GM12874 (cell line): ENCODE data around the gene USP20.

Experiments
- CTCF ChIP-seq: IDR thresholded peaks from 2 replicates; pipeline ENCODE4 v1.5.1; 2011; ENCODE audit warnings: low read depth, mild to moderate bottlenecking, control low read depth, low read length, moderate library complexity; ENCODE audit not compliant: insufficient read depth

USP20 gene

GRCh38 chr9:129803676-129804060 lies 31.6 kb upstream of the USP20 start:
- TF ChIP-seq CTCF = no peak

GRCh38 chr9:129806061-129806460 lies 29.2 kb upstream of the USP20 start:
- TF ChIP-seq CTCF = no peak

- no peak for TF ChIP-seq CTCF
Measured at GRCh38 chr9:129809346-129809745, 25.9 kb upstream of the USP20 start.

- no peak for TF ChIP-seq CTCF
Measured at GRCh38 chr9:129810116-129810515, 25.1 kb upstream of the USP20 start.

- TF ChIP-seq CTCF = no peak
Measured at GRCh38 chr9:129810788-129811187, 24.5 kb upstream of the USP20 start.

GRCh38 chr9:129811967-129812363 lies 23.3 kb upstream of the USP20 start:
- TF ChIP-seq CTCF = no peak

GRCh38 chr9:129812385-129812784 lies 22.9 kb upstream of the USP20 start:
- no peak for TF ChIP-seq CTCF

GRCh38 chr9:129813661-129814060 lies 21.6 kb upstream of the USP20 start:
- no peak for TF ChIP-seq CTCF
